ENCODE results near the gene SNRPE.

DNA sequence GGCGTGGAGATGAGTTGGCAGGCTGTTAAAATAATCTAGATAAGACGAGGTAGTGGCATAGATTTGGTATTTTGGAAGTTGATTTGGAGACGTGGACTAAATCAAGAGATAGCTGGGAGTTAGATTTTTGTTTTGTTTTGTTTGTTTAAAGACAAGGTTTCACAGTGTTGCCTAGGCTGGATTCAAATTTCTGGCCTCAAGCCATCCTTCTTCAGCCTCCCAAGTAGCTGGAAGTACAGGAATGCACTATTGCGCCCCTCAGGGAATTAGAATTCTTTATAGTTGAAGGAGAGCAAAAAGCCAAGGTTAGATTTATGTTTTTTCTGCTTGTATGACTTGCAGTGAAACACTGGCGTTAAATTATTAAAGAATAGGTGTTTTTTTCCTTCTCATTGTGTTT, 22.3 kb upstream of the SNRPE start:
- TF ChIP-seq, protein P1, sequence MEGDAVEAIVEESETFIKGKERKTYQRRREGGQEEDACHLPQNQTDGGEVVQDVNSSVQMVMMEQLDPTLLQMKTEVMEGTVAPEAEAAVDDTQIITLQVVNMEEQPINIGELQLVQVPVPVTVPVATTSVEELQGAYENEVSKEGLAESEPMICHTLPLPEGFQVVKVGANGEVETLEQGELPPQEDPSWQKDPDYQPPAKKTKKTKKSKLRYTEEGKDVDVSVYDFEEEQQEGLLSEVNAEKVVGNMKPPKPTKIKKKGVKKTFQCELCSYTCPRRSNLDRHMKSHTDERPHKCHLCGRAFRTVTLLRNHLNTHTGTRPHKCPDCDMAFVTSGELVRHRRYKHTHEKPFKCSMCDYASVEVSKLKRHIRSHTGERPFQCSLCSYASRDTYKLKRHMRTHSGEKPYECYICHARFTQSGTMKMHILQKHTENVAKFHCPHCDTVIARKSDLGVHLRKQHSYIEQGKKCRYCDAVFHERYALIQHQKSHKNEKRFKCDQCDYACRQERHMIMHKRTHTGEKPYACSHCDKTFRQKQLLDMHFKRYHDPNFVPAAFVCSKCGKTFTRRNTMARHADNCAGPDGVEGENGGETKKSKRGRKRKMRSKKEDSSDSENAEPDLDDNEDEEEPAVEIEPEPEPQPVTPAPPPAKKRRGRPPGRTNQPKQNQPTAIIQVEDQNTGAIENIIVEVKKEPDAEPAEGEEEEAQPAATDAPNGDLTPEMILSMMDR (IDR thresholded peaks at IDR 0.05 in 2 of 3, conservative IDR thresholded peaks at IDR 0.05 in 1 of 3; ENCODE audit: borderline replicate concordance in 1 of 3, insufficient read depth in 1 of 3, low read depth in 2 of 3, low read length in 2 of 3) = no peak
- TF ChIP-seq POLR2A (IDR thresholded peaks at IDR 0.05; ENCODE audit: borderline replicate concordance, extremely low read depth, insufficient read depth, insufficient read length) (no peak), CEBPB (IDR thresholded peaks at IDR 0.05; ENCODE audit: low read depth) (no peak), ZNF274 (IDR thresholded peaks at IDR 0.05; ENCODE audit: low read depth, low read length) (no peak)
- TF ChIP-seq, protein P2, sequence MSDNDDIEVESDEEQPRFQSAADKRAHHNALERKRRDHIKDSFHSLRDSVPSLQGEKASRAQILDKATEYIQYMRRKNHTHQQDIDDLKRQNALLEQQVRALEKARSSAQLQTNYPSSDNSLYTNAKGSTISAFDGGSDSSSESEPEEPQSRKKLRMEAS (IDR thresholded peaks at IDR 0.05) = no peak
- TF ChIP-seq, protein P3, sequence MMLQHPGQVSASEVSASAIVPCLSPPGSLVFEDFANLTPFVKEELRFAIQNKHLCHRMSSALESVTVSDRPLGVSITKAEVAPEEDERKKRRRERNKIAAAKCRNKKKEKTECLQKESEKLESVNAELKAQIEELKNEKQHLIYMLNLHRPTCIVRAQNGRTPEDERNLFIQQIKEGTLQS (IDR thresholded peaks at IDR 0.05) = no peak
